Body of pancreas (tissue), 4 donors: ENCODE measurements around the gene SLC39A13.

Experiments used
- POLR2A ChIP-seq, 3 donors: fragments of 450-650 bp; IDR thresholded peaks; one replicate each; pipeline ENCODE4 v1.6.1; 2016; ENCODE audit warnings: antibody characterized with exemption in 3 of 3, mild to moderate bottlenecking in 2 of 3
- TF ChIP-seq, protein P1 (sequence below), 7 experiments: fragments of 450-650 bp in 4 of 7; fragments of 200-600 bp in 3 of 7; sonication (generic) in 3 of 7; IDR thresholded peaks; one replicate each; pipeline ENCODE4 v1.5.1; 2016 to 2019; ENCODE audit warnings: antibody characterized with exemption in 7 of 7

DNA sequence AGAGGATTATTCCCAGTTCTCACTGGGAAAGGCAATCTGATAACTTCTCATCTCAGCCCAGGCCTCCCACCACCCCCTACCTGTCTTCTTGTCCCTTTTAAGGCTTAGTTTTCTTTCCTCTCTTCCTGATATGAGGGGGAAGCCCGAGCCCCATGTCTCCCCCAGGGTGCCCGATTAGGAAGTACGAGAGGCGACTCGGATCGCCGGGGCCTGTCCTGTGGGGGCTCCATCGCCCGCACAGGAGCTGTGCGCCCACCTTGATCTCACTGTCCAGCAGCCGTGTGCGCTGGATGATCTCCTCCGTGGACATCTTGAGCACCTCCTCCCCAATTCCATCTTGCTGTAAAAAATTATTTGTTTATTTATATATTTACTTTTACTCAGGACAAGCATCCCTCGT, 17.2 kb downstream of the SLC39A13 start:
- TF ChIP-seq, protein P1, sequence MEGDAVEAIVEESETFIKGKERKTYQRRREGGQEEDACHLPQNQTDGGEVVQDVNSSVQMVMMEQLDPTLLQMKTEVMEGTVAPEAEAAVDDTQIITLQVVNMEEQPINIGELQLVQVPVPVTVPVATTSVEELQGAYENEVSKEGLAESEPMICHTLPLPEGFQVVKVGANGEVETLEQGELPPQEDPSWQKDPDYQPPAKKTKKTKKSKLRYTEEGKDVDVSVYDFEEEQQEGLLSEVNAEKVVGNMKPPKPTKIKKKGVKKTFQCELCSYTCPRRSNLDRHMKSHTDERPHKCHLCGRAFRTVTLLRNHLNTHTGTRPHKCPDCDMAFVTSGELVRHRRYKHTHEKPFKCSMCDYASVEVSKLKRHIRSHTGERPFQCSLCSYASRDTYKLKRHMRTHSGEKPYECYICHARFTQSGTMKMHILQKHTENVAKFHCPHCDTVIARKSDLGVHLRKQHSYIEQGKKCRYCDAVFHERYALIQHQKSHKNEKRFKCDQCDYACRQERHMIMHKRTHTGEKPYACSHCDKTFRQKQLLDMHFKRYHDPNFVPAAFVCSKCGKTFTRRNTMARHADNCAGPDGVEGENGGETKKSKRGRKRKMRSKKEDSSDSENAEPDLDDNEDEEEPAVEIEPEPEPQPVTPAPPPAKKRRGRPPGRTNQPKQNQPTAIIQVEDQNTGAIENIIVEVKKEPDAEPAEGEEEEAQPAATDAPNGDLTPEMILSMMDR (IDR thresholded peaks at IDR 0.05): no peak
- no peak for TF ChIP-seq POLR2A (IDR thresholded peaks at IDR 0.05)
